ENCODE data around the gene ASPM. TPM values are rescaled to one million over a fixed set of nuclear protein-coding genes. Genes with fewer than 3 reads are reported as not detected.

ASPM gene, protein sequence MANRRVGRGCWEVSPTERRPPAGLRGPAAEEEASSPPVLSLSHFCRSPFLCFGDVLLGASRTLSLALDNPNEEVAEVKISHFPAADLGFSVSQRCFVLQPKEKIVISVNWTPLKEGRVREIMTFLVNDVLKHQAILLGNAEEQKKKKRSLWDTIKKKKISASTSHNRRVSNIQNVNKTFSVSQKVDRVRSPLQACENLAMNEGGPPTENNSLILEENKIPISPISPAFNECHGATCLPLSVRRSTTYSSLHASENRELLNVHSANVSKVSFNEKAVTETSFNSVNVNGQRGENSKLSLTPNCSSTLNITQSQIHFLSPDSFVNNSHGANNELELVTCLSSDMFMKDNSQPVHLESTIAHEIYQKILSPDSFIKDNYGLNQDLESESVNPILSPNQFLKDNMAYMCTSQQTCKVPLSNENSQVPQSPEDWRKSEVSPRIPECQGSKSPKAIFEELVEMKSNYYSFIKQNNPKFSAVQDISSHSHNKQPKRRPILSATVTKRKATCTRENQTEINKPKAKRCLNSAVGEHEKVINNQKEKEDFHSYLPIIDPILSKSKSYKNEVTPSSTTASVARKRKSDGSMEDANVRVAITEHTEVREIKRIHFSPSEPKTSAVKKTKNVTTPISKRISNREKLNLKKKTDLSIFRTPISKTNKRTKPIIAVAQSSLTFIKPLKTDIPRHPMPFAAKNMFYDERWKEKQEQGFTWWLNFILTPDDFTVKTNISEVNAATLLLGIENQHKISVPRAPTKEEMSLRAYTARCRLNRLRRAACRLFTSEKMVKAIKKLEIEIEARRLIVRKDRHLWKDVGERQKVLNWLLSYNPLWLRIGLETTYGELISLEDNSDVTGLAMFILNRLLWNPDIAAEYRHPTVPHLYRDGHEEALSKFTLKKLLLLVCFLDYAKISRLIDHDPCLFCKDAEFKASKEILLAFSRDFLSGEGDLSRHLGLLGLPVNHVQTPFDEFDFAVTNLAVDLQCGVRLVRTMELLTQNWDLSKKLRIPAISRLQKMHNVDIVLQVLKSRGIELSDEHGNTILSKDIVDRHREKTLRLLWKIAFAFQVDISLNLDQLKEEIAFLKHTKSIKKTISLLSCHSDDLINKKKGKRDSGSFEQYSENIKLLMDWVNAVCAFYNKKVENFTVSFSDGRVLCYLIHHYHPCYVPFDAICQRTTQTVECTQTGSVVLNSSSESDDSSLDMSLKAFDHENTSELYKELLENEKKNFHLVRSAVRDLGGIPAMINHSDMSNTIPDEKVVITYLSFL (N-terminal part only)
- 1 to 10 TPM in 3 of 6 experiments, under 1 TPM in 3; 0.20 to 4.3 (median 1.1) TPM for total RNA-seq
- long read RNA-seq, result 0 reads

DNA sequence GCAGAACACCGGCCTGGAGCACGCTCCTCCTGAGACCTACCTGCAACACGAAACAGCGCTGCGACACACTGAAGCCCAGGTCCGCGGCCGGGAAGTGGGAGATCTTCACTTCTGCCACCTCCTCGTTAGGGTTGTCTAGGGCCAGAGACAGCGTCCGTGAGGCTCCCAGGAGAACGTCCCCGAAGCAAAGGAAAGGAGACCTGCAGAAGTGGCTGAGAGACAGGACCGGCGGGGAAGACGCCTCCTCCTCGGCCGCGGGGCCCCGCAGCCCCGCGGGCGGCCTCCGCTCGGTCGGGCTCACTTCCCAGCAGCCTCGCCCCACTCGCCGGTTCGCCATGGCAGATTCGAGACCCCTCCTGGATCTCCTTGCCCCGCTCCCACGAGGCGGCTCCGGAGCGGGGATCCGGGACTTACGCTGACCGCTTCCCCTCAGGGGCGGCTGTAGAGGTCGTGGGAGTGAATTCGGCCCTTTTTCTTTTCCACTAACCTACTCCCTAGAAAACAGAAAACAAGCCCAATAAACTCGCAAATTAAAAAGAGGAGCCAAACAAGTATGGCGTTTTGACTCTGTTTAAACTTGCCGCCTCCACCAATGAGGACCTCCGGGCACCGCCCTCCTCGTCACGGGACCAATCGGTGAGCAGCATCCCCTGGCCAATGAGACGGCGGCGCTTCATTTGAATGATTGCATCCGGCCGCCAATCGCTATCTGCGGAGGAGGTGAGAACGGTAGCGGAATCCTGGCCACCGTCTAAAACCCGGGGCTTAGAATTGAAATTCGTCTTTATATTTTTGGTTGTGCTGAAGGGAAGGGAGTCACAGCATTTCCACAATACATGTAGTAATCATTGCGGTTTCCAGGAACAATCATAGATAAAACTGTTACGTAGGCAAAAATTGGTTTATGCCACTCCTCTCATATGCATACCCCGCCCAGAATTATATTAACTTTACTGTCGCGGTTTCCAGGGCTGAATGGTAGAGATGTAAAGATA is at the start of gene ASPM:
ASPM (minus strand) TSS at position 569 of the 995 bp plus-strand sequence; CDS start at position 337, 232 bp downstream.
- DNase-seq, result peak; percentile 95 to 98 (median 97)
- no peaks in the 10 kb centered on the region for H3K36me3 ChIP-seq
- H3K27me3 ChIP-seq, result no peaks in the 10 kb centered on the region
- under 1% methylated on average over 43 of the region's 67 CpGs for WGBS (ENCODE audit: insufficient coverage, low coverage, low lambda C conversion rate, missing lambda C conversion rate)
- TF ChIP-seq, protein P1, sequence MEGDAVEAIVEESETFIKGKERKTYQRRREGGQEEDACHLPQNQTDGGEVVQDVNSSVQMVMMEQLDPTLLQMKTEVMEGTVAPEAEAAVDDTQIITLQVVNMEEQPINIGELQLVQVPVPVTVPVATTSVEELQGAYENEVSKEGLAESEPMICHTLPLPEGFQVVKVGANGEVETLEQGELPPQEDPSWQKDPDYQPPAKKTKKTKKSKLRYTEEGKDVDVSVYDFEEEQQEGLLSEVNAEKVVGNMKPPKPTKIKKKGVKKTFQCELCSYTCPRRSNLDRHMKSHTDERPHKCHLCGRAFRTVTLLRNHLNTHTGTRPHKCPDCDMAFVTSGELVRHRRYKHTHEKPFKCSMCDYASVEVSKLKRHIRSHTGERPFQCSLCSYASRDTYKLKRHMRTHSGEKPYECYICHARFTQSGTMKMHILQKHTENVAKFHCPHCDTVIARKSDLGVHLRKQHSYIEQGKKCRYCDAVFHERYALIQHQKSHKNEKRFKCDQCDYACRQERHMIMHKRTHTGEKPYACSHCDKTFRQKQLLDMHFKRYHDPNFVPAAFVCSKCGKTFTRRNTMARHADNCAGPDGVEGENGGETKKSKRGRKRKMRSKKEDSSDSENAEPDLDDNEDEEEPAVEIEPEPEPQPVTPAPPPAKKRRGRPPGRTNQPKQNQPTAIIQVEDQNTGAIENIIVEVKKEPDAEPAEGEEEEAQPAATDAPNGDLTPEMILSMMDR (IDR thresholded peaks at IDR 0.05), result no peak
- no peak for TF ChIP-seq POLR2A (IDR thresholded peaks at IDR 0.05)
- peak within 1 kb of the TSS; percentile 64 to 79 (median 68) for H3K4me3 ChIP-seq
- peaks cover 0 to 29% (median 0%) of the 10 kb centered on the region in 4 donors for H3K4me1 ChIP-seq
- intact Hi-C loops (cut with DNase I), result no loop called here
- ATAC-seq, result peak; percentile 97 to 99 (median 98)
- no peaks in the 10 kb centered on the region for H3K9me3 ChIP-seq
- peak within 1 kb of the TSS in 1 of 3 donors; percentile 43 for H3K27ac ChIP-seq

DNA sequence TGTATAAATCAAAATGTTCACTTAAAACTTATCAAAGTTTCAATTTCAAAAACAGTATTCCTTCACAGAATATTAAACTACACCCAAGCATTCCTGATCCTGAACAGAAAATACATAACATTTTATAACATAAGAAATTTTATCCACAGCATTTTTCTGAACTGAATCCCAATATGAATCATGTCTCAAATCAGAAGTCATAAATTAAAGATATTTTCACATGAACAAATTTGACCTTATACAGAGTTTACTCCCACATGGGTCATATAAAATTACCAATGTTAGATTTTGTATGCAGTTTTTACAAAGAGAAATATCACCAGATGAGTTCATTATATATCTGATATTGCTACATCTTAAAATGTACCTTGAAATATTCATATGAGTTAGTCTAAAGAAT is 48.6 kb upstream of the ASPM start:
- Histone ChIP-seq H3K27ac (no peak overlapping the region), H3K9me3 (no peaks in the 10 kb centered on the region), H3K4me3 (no peak overlapping the region), H3K4me1 (peaks cover 0 to 38% (median 5%) of the 10 kb centered on the region in 4 donors), H3K36me3 (no peaks in the 10 kb centered on the region), H3K27me3 (no peaks in the 10 kb centered on the region)
- intact Hi-C loops (cut with DNase I), result no loop called here
- ATAC-seq (no peak), DNase-seq (no peak)
- TF ChIP-seq, protein P1 (IDR thresholded peaks at IDR 0.05), result no peak
- TF ChIP-seq POLR2A (IDR thresholded peaks at IDR 0.05), result no peak

DNA sequence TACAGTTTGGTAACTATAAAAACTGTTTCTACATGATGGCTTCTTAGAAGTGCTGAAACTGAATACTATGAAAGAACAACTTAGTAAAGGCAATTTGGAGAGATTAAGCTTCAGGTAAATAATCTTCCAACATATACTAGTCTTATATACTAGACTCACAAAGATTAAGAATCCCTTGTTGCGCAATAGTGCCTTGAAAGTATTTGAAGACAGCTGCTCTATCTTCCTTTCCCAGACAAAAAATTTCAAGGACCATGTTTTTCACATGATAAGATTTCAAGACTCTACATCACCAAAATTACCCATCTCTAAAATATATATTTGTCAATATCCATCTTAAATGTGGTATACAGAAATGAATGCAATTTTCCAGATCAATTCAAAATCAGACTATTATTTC is 37.7 kb upstream of the ASPM start:
- ATAC-seq (no peak), DNase-seq (no peak)
- H3K4me3 ChIP-seq, result no peak overlapping the region
- TF ChIP-seq, protein P1 (IDR thresholded peaks at IDR 0.05), result no peak
- TF ChIP-seq POLR2A (IDR thresholded peaks at IDR 0.05), result no peak
- no peaks in the 10 kb centered on the region for H3K27me3 ChIP-seq
- H3K9me3 ChIP-seq, result no peaks in the 10 kb centered on the region
- H3K36me3 ChIP-seq, result peaks cover 0 to 34% (median 4%) of the 10 kb centered on the region in 4 donors
- peaks cover 0 to 15% (median 0%) of the 10 kb centered on the region in 4 donors for H3K4me1 ChIP-seq
- WGBS (ENCODE audit: insufficient coverage, low coverage, low lambda C conversion rate, missing lambda C conversion rate), result 87% methylated on average over 1 of the region's 1 CpG
- no peak overlapping the region for H3K27ac ChIP-seq
- intact Hi-C loops (cut with DNase I), result no loop called here

Data from right lobe of liver (tissue), 6 donors.